HG02588 (cell line): ENCODE measurements around the gene DNAJC6.
A peak's percentile ranks its signal among the peaks of the same experiment; 100 is the strongest.
"Not testable (repeated sequence)": the region's sequence is repeated elsewhere in the genome, so short reads cannot be mapped to it uniquely, and the experiment has no call there.

Source experiments
- ATAC-seq: cut with Tn5 transposase; IDR thresholded peaks from one replicate; pipeline ENCODE4 v1.9.1; 2021; ENCODE audit warnings: mild to moderate bottlenecking, moderate library complexity; ENCODE audit not compliant: unreplicated experiment

The DNAJC6 gene

GRCh38 chr1:65309304-65310077 lies at the start of gene DNAJC6:
DNAJC6 (plus strand) TSS chr1:65309543; CDS start chr1:65309746, 203 bp downstream.
- no peak for ATAC-seq

- no peak for ATAC-seq
Measured at GRCh38 chr1:65259816-65260215, 49.5 kb upstream of the DNAJC6 start.

DNA sequence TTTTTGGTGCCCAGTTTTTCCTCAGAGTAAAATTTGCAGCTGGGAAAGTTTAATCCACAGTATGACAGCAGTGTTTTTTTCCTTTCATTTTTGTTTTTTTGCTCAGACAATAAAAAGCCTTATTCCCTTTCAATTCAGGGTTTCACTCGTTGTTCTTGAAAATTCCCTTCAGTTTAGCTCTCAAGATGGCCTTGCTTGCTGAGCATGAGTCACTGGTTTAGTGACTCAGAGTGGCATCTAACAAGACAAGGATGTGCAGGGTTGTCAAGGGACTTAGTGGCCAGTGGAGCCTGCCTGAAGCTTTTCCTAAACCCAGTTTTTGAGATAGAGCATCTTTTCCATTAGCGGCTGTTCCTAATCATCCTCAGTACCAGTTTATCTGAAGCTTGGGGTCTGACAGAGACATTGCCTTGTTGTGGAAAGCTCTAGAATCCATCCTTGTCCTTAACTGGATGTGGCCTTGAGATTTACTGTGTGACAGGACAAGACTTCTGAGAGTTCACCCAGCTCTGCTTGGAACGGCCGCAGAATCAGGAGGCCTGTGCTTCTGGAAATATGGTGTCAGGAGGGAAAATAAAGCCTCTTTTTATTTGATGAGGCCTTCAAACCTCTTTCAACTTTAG lies 48.4 kb upstream of the DNAJC6 start:
- peak; percentile 75 for ATAC-seq

DNA sequence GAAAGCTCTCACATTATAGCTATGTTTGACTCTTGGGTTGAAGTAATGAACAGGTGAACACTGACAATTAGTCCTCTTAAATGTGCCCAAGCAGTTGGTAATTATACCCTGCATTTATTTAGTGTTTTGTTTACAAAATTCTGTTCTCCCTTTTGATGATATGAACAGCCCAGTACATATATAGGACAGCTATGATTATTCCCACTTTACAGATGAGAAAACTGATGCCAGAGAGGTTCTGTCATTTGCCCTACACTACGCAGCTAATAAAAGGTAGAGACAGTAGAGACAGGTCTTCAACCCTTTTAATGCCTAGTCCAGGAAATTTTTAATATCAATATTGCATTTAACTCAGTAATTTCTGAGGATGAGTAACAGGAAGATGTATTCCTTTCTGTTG lies 46.1 kb upstream of the DNAJC6 start:
- no peak for ATAC-seq

DNA sequence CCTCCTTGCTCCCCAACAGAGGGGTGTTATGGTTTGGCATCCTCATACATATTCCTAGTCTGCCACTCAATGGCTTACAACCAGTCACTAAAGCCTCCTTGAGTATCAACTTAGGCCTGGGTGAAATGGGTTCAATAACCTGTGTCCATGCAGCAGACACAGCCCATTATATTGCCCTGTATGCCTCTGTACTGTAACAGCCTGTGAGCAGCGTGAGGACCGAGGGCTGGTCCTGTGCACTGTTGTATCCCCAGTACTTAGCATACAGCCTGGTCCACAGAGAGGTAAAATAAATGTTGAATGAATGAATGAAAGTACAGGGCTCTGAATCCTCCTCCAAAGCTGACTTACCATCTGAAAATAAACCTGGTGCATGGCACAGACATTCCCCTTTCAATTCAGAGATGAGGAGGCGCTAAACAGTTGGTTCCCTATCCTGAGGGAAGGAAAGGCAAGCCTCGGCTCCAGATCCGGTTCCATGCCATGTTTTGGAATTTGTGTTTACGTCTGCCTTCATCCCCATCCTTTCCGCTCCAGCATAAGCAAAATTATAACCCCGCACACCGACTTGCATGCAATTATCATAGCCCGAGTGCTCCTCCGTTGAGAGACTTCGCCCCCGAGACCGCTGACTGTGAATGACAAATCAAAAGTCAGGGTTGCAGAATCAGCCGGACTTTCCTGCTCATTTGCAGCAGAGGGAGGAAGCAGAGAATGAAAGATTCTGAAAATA lies 45.0 kb upstream of the DNAJC6 start:
- ATAC-seq, result no peak

GRCh38 chr1:65265296-65265650 lies 44.1 kb upstream of the DNAJC6 start:
- ATAC-seq, result no peak

DNA sequence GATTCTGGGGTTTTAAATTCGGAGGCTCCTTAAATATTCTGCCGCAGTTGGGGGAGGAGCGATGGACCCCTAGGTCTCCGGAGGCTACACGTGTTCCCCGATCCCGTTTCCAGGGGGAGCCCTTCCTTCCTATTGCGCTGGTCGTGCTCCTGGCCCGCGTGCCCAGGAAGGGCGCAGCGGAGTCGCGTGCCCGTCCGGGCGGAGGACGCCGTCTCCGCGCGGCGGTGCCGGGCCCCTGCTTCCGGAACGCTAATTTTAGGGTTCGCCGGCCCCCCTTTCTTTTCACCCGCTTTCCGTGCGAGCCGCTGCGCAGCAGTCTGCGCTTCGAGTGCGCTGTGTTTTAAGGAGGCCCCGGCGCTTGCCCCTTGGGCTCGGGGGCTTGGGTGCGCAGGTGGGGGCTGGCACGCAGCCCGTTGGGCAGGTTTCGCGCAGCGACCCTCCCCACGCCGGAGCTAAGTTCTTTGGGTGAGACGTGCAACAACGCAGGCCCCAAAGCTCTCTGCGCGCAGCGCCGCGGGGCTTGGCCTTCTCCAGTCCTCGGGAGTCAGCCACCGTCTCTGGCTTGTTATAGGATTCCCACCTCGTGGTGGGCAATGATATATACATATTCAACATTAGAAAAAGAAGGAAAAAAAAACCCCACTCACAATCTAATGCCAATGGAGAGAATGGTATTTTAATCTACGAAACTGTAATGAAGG lies 43.5 kb upstream of the DNAJC6 start:
- peak; percentile 57 for ATAC-seq

GRCh38 chr1:65266476-65266875 lies 42.9 kb upstream of the DNAJC6 start:
- no peak for ATAC-seq

GRCh38 chr1:65267271-65267670 lies 42.1 kb upstream of the DNAJC6 start:
- ATAC-seq, result no peak

DNA sequence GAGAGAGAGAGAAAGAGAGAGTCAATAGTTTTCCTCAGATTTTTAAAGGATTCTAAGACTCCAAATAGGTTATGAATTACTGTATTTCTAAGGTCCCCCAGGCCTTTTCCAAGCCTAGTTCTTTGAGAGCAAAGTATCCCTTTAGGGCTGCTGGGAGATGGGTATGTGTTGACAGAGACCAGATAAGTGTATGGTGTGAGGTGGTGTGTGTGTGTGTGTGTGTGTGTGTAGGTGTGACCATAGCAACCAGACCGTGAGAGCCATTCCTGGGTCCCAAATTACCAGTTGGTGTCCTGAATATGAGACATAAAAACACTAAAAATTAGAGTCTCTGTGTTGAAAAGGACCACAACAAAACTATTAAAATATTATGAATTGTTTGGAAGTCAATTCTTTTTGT lies 41.7 kb upstream of the DNAJC6 start:
- no peak for ATAC-seq

GRCh38 chr1:65269612-65270011 lies 39.7 kb upstream of the DNAJC6 start:
- ATAC-seq, result no peak

GRCh38 chr1:65276197-65276939 lies 33.0 kb upstream of the DNAJC6 start:
- no peak for ATAC-seq

DNA sequence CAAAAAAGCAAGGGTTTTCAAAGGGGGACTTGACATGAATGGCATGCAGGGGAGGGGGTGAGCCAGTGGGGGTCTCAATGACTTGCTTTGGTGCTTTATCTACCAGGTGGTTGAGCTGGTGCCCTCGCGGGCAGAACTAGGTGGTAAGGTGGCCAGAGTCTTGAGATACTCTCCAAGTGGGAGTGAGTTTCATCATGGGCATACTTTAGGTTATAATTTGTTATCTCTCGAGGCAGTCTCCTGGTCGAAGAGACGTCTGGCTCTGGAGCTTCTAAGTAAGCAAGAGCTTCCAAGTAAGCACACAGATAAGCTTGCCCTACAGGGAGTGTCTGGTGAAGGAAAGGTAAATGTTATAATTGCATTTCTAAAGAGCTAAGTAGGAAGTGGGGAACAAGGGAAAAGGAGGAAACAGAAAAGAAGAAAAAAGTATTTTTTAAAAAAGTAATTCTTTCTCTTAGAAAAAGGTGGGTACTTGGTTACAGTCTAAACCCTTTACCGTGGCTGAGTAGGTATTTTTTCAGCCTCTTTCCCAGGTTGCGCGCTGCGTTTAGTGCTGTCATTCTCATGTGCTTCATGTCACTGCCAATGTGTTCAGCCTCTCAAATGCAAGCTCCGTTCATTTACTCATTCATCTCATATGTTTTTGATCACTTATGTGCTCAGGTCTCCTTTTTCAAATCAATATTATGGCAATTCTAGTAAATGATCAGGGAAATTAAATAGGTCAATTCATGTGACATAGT lies 31.6 kb upstream of the DNAJC6 start:
- ATAC-seq, result no peak

DNA sequence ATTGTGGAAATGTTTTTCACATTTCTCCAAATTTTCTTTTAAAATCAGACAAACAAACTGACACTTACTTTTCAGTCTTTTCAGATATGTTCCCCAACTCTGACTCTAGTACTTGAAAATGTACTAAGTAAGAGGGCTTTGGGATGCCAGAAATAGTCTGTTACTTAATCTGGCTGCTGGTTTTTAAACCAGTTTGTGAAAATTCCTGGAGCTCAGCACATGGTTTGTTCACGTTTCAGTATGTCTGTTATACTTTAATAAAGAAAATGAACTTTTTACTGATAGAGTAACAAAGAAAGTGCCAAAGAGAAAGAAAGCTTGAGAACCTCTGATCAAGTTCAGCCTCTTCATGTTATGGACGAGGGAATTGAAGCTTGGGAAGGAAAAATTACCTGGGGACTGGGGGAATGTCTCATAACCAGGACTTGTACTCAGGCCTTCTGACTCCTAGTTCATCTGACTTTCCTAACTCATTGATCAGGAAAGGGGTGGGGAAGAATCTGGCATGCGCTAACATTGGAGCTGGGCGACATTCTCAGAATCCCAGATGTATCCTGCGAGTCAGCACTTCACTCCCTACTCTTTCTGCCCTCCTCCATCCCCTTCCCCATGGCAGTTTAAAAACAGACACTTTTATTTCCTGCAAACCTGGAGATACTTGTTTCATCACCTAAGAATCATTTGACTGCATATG lies 30.8 kb upstream of the DNAJC6 start:
- no peak for ATAC-seq

DNA sequence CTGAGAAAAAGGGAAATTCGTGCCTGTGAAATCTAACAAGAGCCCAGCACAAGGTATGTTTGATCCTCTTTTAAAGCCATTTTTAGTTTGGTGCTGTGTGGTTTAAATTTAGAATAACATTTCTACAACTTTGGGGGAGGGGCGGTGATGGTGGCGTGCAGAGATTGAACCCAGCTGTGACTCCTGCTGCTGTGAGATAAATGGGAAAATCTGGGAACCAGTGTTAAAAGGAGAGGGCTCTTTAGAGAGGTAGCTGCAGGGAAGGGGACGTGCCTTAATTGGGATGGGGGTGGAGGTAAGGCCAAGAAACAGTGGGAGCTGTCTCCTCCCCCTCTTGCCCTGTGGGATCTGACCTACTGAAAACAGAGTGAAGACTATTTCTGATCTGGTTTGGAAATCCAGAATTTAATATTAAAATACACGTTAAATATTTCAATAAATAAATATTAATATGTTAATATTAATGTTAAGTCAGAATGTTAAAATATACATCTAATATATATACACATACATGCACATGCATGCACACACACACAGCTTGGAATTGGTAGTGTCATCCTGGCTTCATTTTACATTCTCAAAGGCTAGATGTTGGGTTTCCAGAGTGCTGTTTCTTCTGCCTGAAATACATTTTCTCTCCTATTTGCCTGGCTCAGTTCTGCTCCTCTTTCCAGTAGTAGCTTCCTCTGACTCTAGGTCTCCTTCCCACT lies 30.1 kb upstream of the DNAJC6 start:
- ATAC-seq, result no peak

GRCh38 chr1:65281846-65282245 lies 27.5 kb upstream of the DNAJC6 start:
- peak; percentile 66 for ATAC-seq

DNA sequence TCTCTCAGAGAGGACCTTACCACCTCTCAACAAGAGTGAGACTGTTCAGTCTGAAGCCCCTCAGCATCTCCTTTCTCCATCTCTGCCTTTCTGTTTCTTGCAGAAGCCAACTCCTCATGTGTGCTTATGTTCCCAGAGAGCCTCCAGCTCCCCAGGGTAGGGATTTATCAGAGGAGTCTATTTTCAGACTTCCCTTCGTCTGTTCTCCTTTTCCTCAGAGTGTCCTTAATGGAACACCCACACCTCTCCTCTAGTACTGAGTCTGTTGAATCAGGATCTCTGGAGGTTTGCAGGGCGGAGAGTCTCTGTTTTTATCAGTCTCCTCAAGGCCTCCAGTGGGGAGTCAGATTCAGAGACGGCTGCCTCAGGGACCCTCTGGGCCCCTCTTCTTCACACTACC lies 25.1 kb upstream of the DNAJC6 start:
- no peak for ATAC-seq

DNA sequence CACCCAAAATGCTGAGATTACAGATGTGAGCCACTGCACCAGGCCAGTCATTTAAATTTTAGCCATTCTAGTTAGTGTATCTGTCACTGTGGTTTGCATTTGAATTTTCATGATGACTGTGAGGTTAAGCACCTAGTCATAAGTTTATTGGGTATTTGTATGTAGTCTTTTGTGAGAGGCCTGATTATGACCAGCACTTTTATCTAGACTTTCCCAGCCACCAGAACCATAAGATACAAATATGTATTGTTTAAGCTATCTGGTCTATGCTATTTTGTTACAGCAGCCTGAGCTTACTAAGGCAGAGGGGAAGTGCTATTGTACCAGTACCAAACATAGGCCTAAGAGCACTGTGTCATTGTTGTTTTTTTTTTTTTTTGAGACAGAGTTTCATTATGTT lies 19.9 kb upstream of the DNAJC6 start:
- peak; percentile 90 for ATAC-seq

DNA sequence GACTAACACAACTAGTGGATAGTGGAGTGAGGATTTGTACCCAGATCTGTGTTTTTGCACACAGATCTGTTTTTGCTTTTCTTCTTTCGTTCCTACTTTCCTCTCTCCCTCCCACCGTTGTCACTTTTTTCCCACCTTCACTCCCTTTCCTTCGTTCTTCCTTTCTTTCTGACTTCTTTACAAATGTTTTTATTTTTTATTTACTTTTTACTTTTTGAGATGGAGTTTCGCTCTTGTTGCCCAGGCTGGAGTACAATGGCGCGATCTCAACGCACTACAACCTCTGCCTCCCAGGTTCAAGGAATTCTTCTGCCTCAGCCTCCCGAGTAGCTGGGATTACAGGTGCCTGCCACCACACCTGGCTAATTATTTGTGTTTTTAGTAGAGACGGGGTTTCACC lies 17.5 kb upstream of the DNAJC6 start:
- not testable (repeated sequence) for ATAC-seq
